HEK293 (cell line): ENCODE data around the gene LRRC8E.

ENCODE experiments used
- BCL11B ChIP-seq: fragments of 450-650 bp; formaldehyde crosslinking; IDR thresholded peaks from 2 replicates; pipeline ENCODE4 v1.5.1; 2016; ENCODE audit warnings: low read depth, missing biosample characterization, missing genetic modification characterization
- EGR2 ChIP-seq: fragments of 450-650 bp; formaldehyde crosslinking; IDR thresholded peaks from 2 replicates; pipeline ENCODE4 v1.5.1; 2016; ENCODE audit warnings: low read depth, missing biosample characterization, missing genetic modification characterization
- WT1 ChIP-seq: fragments of 450-650 bp; formaldehyde crosslinking; IDR thresholded peaks from 2 replicates; pipeline ENCODE4 v1.5.1; 2016; ENCODE audit warnings: missing biosample characterization, missing genetic modification characterization
- YY2 ChIP-seq: fragments of 450-650 bp; formaldehyde crosslinking; IDR thresholded peaks from 2 replicates; pipeline ENCODE4 v1.5.1; 2016; ENCODE audit warnings: missing biosample characterization, missing genetic modification characterization
- ZNF16 ChIP-seq: fragments of 450-650 bp; formaldehyde crosslinking; IDR thresholded peaks from 2 replicates; pipeline ENCODE4 v1.5.1; 2016; ENCODE audit warnings: low read depth, missing biosample characterization, missing genetic modification characterization
- ZNF24 ChIP-seq: fragments of 450-650 bp; formaldehyde crosslinking; IDR thresholded peaks from 2 replicates; pipeline ENCODE4 v1.5.1; 2016; ENCODE audit warnings: missing biosample characterization, missing genetic modification characterization
- ZNF266 ChIP-seq: fragments of 450-650 bp; formaldehyde crosslinking; IDR thresholded peaks from 2 replicates; pipeline ENCODE4 v1.5.1; 2016; ENCODE audit warnings: missing biosample characterization, missing genetic modification characterization, low read depth
- ZNF311 ChIP-seq: fragments of 450-650 bp; formaldehyde crosslinking; IDR thresholded peaks from 2 replicates; pipeline ENCODE4 v1.5.1; 2017; ENCODE audit warnings: missing biosample characterization, missing genetic modification characterization, borderline replicate concordance
- ZNF354C ChIP-seq: fragments of 450-650 bp; formaldehyde crosslinking; IDR thresholded peaks from 2 replicates; pipeline ENCODE4 v1.5.1; 2016; ENCODE audit warnings: missing biosample characterization, missing genetic modification characterization, low read depth, borderline replicate concordance
- ZNF37A ChIP-seq: fragments of 450-650 bp; IDR thresholded peaks from 2 replicates; pipeline ENCODE4 v1.5.1; 2018; ENCODE audit warnings: missing biosample characterization, missing genetic modification characterization
- ZNF521 ChIP-seq: fragments of 450-650 bp; formaldehyde crosslinking; IDR thresholded peaks from 2 replicates; pipeline ENCODE4 v1.5.1; 2017; ENCODE audit warnings: missing biosample characterization, mild to moderate bottlenecking, missing genetic modification characterization
- ZNF555 ChIP-seq: fragments of 450-650 bp; formaldehyde crosslinking; conservative IDR thresholded peaks from 2 replicates; pipeline ENCODE4 v1.5.1; 2017; ENCODE audit warnings: missing biosample characterization, mild to moderate bottlenecking, missing genetic modification characterization, inconsistent platforms
- ZNF623 ChIP-seq: fragments of 450-650 bp; formaldehyde crosslinking; IDR thresholded peaks from 2 replicates; pipeline ENCODE4 v1.5.1; 2016; ENCODE audit warnings: missing biosample characterization, missing genetic modification characterization
- ZNF747 ChIP-seq: fragments of 450-650 bp; formaldehyde crosslinking; IDR thresholded peaks from 2 replicates; pipeline ENCODE4 v1.5.1; 2016; ENCODE audit warnings: missing biosample characterization, missing genetic modification characterization
- ZNF830 ChIP-seq: fragments of 450-650 bp; IDR thresholded peaks from 2 replicates; pipeline ENCODE4 v1.5.0; 2018; ENCODE audit warnings: missing biosample characterization, missing genetic modification characterization, low read depth, mild to moderate bottlenecking, moderate library complexity
- ZNF837 ChIP-seq: fragments of 450-650 bp; formaldehyde crosslinking; IDR thresholded peaks from 2 replicates; pipeline ENCODE4 v1.5.1; 2016; ENCODE audit warnings: missing biosample characterization, missing genetic modification characterization
- TF ChIP-seq, protein P1 (sequence below): fragments of 450-650 bp; formaldehyde crosslinking; IDR thresholded peaks from 2 replicates; pipeline ENCODE4 v1.5.1; 2016; ENCODE audit warnings: missing biosample characterization, missing genetic modification characterization, borderline replicate concordance
- TF ChIP-seq, protein P2 (sequence below): fragments of 450-650 bp; formaldehyde crosslinking; IDR thresholded peaks from 2 replicates; pipeline ENCODE4 v1.5.1; 2017; ENCODE audit warnings: missing biosample characterization, missing genetic modification characterization
- TF ChIP-seq, protein P3 (sequence below): fragments of 450-650 bp; IDR thresholded peaks from 2 replicates; pipeline ENCODE4 v1.5.1; 2018; ENCODE audit warnings: missing biosample characterization, mild to moderate bottlenecking, missing genetic modification characterization
- TF ChIP-seq, protein P4 (sequence below): fragments of 450-650 bp; formaldehyde crosslinking; IDR thresholded peaks from 2 replicates; pipeline ENCODE4; 2016; ENCODE audit warnings: missing biosample characterization, missing genetic modification characterization
- TF ChIP-seq, protein P5 (sequence below): fragments of 450-650 bp; formaldehyde crosslinking; IDR thresholded peaks from 2 replicates; pipeline ENCODE4 v1.5.1; 2016; ENCODE audit warnings: missing biosample characterization, missing genetic modification characterization
- TF ChIP-seq, protein P6 (sequence below): fragments of 450-650 bp; formaldehyde crosslinking; IDR thresholded peaks from 2 replicates; pipeline ENCODE4 v1.5.1; 2016; ENCODE audit warnings: missing biosample characterization, missing genetic modification characterization
- TF ChIP-seq, protein P7 (sequence below): fragments of 450-650 bp; formaldehyde crosslinking; IDR thresholded peaks from 2 replicates; pipeline ENCODE4 v1.5.1; 2017; ENCODE audit warnings: missing biosample characterization, missing genetic modification characterization
- TF ChIP-seq, protein P8 (sequence below): fragments of 450-650 bp; formaldehyde crosslinking; IDR thresholded peaks from 2 replicates; pipeline ENCODE4 v1.5.1; 2016; ENCODE audit warnings: missing biosample characterization, missing genetic modification characterization

The LRRC8E gene

DNA sequence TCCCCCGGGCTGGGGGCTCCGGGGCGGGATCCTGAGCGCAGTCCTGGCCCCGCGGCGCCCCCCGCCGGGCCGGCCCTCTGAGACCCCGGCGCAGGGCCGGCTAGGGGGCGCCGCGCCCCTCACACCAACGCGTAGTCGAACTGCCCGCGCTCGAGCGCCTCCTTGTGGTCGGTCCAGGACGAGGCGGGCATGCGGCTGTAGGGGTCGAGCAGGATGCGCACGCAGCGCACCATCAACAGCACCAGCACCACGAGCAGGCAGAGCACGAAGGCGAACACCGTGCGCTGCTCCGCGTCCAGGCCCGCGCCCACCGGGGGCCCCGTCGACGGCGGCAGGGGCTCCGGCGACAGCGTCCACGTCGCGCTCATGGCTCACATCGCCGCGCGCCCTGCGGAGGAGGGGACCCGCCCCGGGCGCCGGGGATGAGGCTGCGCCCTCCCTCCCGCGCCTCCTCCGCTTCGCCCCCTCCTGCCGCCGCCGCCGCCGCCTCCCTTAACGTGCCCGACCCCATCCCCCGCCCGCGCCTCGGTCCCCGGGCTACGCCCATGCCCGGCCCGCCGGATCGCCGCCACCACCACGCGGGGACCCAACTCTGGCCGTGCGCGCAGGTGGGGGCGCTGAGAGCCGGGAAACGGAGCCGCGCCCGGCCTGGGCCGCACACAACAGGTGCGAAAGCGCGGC lies 37.0 kb downstream of the LRRC8E start (continued):
- TF ChIP-seq, protein P1, sequence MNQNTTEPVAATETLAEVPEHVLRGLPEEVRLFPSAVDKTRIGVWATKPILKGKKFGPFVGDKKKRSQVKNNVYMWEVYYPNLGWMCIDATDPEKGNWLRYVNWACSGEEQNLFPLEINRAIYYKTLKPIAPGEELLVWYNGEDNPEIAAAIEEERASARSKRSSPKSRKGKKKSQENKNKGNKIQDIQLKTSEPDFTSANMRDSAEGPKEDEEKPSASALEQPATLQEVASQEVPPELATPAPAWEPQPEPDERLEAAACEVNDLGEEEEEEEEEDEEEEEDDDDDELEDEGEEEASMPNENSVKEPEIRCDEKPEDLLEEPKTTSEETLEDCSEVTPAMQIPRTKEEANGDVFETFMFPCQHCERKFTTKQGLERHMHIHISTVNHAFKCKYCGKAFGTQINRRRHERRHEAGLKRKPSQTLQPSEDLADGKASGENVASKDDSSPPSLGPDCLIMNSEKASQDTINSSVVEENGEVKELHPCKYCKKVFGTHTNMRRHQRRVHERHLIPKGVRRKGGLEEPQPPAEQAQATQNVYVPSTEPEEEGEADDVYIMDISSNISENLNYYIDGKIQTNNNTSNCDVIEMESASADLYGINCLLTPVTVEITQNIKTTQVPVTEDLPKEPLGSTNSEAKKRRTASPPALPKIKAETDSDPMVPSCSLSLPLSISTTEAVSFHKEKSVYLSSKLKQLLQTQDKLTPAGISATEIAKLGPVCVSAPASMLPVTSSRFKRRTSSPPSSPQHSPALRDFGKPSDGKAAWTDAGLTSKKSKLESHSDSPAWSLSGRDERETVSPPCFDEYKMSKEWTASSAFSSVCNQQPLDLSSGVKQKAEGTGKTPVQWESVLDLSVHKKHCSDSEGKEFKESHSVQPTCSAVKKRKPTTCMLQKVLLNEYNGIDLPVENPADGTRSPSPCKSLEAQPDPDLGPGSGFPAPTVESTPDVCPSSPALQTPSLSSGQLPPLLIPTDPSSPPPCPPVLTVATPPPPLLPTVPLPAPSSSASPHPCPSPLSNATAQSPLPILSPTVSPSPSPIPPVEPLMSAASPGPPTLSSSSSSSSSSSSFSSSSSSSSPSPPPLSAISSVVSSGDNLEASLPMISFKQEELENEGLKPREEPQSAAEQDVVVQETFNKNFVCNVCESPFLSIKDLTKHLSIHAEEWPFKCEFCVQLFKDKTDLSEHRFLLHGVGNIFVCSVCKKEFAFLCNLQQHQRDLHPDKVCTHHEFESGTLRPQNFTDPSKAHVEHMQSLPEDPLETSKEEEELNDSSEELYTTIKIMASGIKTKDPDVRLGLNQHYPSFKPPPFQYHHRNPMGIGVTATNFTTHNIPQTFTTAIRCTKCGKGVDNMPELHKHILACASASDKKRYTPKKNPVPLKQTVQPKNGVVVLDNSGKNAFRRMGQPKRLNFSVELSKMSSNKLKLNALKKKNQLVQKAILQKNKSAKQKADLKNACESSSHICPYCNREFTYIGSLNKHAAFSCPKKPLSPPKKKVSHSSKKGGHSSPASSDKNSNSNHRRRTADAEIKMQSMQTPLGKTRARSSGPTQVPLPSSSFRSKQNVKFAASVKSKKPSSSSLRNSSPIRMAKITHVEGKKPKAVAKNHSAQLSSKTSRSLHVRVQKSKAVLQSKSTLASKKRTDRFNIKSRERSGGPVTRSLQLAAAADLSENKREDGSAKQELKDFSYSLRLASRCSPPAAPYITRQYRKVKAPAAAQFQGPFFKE, result no peak
- TF ChIP-seq ZNF521 (no peak), ZNF37A (tag by site-specific recombination) (no peak), WT1 (tag by site-specific recombination) (no peak), ZNF747 (tag by site-specific recombination) (no peak), ZNF266 (tag by site-specific recombination) (no peak), ZNF837 (tag by site-specific recombination) (no peak), ZNF830 (tag by site-specific recombination) (no peak), ZNF623 (tag by site-specific recombination) (no peak), ZNF16 (tag by site-specific recombination) (no peak), ZNF354C (tag by site-specific recombination) (no peak), YY2 (tag by site-specific recombination) (no peak), BCL11B (tag by site-specific recombination) (no peak), ZNF24 (tag by site-specific recombination) (no peak), EGR2 (tag by site-specific recombination) (0 out of 2 replicates have a peak, but pooled peaks have one; percentile 9), ZNF555 (no peak), ZNF311 (no peak)
- TF ChIP-seq, protein P2, sequence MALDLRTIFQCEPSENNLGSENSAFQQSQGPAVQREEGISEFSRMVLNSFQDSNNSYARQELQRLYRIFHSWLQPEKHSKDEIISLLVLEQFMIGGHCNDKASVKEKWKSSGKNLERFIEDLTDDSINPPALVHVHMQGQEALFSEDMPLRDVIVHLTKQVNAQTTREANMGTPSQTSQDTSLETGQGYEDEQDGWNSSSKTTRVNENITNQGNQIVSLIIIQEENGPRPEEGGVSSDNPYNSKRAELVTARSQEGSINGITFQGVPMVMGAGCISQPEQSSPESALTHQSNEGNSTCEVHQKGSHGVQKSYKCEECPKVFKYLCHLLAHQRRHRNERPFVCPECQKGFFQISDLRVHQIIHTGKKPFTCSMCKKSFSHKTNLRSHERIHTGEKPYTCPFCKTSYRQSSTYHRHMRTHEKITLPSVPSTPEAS (tag by site-specific recombination), result no peak
- TF ChIP-seq, protein P3, sequence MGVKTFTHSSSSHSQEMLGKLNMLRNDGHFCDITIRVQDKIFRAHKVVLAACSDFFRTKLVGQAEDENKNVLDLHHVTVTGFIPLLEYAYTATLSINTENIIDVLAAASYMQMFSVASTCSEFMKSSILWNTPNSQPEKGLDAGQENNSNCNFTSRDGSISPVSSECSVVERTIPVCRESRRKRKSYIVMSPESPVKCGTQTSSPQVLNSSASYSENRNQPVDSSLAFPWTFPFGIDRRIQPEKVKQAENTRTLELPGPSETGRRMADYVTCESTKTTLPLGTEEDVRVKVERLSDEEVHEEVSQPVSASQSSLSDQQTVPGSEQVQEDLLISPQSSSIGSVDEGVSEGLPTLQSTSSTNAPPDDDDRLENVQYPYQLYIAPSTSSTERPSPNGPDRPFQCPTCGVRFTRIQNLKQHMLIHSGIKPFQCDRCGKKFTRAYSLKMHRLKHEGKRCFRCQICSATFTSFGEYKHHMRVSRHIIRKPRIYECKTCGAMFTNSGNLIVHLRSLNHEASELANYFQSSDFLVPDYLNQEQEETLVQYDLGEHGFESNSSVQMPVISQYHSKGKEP (tag by site-specific recombination), result 0 out of 2 replicates have a peak, but pooled peaks have one; percentile 27
- TF ChIP-seq, protein P4, sequence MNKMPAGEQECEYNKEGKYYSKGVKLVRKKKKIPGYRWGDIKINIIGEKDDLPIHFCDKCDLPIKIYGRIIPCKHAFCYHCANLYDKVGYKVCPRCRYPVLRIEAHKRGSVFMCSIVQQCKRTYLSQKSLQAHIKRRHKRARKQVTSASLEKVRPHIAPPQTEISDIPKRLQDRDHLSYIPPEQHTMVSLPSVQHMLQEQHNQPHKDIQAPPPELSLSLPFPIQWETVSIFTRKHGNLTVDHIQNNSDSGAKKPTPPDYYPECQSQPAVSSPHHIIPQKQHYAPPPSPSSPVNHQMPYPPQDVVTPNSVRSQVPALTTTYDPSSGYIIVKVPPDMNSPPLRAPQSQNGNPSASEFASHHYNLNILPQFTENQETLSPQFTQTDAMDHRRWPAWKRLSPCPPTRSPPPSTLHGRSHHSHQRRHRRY (tag by site-specific recombination), result no peak
- TF ChIP-seq, protein P5, sequence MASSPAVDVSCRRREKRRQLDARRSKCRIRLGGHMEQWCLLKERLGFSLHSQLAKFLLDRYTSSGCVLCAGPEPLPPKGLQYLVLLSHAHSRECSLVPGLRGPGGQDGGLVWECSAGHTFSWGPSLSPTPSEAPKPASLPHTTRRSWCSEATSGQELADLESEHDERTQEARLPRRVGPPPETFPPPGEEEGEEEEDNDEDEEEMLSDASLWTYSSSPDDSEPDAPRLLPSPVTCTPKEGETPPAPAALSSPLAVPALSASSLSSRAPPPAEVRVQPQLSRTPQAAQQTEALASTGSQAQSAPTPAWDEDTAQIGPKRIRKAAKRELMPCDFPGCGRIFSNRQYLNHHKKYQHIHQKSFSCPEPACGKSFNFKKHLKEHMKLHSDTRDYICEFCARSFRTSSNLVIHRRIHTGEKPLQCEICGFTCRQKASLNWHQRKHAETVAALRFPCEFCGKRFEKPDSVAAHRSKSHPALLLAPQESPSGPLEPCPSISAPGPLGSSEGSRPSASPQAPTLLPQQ (tag by site-specific recombination), result peak; percentile 62; the same call in 1 of the 2 replicates
- TF ChIP-seq, protein P6, sequence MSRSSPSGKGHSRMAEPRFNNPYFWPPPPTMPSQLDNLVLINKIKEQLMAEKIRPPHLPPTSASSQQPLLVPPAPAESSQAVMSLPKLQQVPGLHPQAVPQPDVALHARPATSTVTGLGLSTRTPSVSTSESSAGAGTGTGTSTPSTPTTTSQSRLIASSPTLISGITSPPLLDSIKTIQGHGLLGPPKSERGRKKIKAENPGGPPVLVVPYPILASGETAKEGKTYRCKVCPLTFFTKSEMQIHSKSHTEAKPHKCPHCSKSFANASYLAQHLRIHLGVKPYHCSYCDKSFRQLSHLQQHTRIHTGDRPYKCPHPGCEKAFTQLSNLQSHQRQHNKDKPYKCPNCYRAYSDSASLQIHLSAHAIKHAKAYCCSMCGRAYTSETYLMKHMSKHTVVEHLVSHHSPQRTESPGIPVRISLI (tag by site-specific recombination), result no peak
- TF ChIP-seq, protein P7, sequence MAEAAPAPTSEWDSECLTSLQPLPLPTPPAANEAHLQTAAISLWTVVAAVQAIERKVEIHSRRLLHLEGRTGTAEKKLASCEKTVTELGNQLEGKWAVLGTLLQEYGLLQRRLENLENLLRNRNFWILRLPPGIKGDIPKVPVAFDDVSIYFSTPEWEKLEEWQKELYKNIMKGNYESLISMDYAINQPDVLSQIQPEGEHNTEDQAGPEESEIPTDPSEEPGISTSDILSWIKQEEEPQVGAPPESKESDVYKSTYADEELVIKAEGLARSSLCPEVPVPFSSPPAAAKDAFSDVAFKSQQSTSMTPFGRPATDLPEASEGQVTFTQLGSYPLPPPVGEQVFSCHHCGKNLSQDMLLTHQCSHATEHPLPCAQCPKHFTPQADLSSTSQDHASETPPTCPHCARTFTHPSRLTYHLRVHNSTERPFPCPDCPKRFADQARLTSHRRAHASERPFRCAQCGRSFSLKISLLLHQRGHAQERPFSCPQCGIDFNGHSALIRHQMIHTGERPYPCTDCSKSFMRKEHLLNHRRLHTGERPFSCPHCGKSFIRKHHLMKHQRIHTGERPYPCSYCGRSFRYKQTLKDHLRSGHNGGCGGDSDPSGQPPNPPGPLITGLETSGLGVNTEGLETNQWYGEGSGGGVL (tag by site-specific recombination), result peak; percentile 57; the same call in 1 of the 2 replicates
- TF ChIP-seq, protein P8, sequence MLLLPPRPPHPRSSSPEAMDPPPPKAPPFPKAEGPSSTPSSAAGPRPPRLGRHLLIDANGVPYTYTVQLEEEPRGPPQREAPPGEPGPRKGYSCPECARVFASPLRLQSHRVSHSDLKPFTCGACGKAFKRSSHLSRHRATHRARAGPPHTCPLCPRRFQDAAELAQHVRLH (tag by site-specific recombination), result no peak
